ENCODE results near the gene PRR14. TPM values are rescaled to one million over a fixed set of nuclear protein-coding genes. Genes with fewer than 3 reads are reported as not detected.

Gene PRR14
- polyA plus RNA-seq, 1 of the 3 experiments (the other 2 are of a cell fraction): 13.5 TPM

DNA sequence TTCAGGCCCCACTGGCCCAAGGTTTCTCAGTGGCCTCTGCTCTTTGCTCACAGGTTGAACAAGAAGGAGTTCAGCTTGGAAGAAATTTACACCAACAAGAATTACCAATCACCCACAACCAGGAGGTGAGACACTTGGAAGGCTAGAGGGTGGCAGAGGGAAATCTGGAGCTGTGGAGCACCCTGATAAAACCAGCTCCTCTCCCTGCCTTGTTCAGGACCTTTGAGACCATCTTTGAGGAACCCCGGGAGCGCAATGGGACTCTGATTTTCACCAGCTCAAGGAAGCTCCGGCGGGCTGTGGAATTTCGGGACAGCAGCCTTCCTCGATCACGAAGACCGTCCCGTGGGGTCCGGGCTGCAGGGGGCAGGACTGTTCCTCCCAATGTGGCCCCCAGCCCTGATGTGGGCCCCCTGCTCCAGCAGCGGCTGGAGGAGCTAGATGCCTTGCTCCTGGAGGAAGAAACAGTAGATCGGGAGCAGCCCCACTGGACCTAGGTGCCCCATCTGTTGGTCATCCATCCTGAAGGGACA is 5.1 kb downstream of the PRR14 start:
- Histone ChIP-seq H3K9ac (no peak overlapping the region), H4K20me1 (ENCODE audit: insufficient read depth) (peaks cover 5% of the 10 kb centered on the region; the same call in 1 of the 2 replicates), H2AFZ (ENCODE audit: low read depth) (no peak overlapping the region), H3K4me2 (no peak overlapping the region), H3K9me3 (no peaks in the 10 kb centered on the region), H3K36me3 (replicated peaks in 1 of 2; ENCODE audit: control insufficient read depth in 1 of 2, insufficient read depth in 2 of 2, low read length in 1 of 2) (peaks cover 24 to 29% of the 10 kb centered on the region in 2 experiments), H3K4me1 (ENCODE audit: control insufficient read depth in 1 of 2, insufficient read depth in 2 of 2, low read depth in 1 of 2, low read length in 1 of 2) (peaks cover 10 to 28% of the 10 kb centered on the region in 2 experiments), H3K79me2 (ENCODE audit: insufficient read depth) (peaks cover 37% of the 10 kb centered on the region), H3K9me2 (no peaks in the 10 kb centered on the region), H3K27me3 (ENCODE audit: insufficient read depth) (no peaks in the 10 kb centered on the region), H3K4me3 (ENCODE audit: low read depth in 2 of 2, low read length in 1 of 2) (no peak overlapping the region), H3K27ac (ENCODE audit: low read depth in 2 of 2, low read length in 1 of 2) (no peak overlapping the region), H3F3A (replicated peaks; ENCODE audit: insufficient read depth) (peaks cover 18% of the 10 kb centered on the region)
- CTCF ChIA-PET: interaction anchor here (1.0 to 2.1 kb wide), 4 partner anchors 20 to 39 kb away, joined by 3 to 6 read pairs (median 5); no protein-coding TSS in a partner anchor
- no peak for DNase-seq
- POLR2A ChIA-PET: no interaction called here
- TF ChIP-seq, protein P1, sequence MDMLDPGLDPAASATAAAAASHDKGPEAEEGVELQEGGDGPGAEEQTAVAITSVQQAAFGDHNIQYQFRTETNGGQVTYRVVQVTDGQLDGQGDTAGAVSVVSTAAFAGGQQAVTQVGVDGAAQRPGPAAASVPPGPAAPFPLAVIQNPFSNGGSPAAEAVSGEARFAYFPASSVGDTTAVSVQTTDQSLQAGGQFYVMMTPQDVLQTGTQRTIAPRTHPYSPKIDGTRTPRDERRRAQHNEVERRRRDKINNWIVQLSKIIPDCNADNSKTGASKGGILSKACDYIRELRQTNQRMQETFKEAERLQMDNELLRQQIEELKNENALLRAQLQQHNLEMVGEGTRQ (IDR thresholded peaks at IDR 0.05; ENCODE audit: borderline replicate concordance, low read depth, low read length): no peak
- TF ChIP-seq, protein P2, sequence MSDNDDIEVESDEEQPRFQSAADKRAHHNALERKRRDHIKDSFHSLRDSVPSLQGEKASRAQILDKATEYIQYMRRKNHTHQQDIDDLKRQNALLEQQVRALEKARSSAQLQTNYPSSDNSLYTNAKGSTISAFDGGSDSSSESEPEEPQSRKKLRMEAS (IDR thresholded peaks at IDR 0.05; ENCODE audit: low read depth): no peak
- TF ChIP-seq NRF1 (IDR thresholded peaks at IDR 0.05; ENCODE audit: low read depth, low read length) (no peak), TCF12 (IDR thresholded peaks at IDR 0.05) (no peak), GABPA (IDR thresholded peaks at IDR 0.05; ENCODE audit: low read depth) (no peak), SMC3 (IDR thresholded peaks at IDR 0.05; ENCODE audit: low read depth, low read length) (no peak), RXRA (IDR thresholded peaks at IDR 0.05; ENCODE audit: borderline replicate concordance, low read depth) (no peak), EZH2phosphoT487 (IDR thresholded peaks at IDR 0.05; ENCODE audit: borderline replicate concordance, low read depth) (no peak)
- TF ChIP-seq, protein P3, sequence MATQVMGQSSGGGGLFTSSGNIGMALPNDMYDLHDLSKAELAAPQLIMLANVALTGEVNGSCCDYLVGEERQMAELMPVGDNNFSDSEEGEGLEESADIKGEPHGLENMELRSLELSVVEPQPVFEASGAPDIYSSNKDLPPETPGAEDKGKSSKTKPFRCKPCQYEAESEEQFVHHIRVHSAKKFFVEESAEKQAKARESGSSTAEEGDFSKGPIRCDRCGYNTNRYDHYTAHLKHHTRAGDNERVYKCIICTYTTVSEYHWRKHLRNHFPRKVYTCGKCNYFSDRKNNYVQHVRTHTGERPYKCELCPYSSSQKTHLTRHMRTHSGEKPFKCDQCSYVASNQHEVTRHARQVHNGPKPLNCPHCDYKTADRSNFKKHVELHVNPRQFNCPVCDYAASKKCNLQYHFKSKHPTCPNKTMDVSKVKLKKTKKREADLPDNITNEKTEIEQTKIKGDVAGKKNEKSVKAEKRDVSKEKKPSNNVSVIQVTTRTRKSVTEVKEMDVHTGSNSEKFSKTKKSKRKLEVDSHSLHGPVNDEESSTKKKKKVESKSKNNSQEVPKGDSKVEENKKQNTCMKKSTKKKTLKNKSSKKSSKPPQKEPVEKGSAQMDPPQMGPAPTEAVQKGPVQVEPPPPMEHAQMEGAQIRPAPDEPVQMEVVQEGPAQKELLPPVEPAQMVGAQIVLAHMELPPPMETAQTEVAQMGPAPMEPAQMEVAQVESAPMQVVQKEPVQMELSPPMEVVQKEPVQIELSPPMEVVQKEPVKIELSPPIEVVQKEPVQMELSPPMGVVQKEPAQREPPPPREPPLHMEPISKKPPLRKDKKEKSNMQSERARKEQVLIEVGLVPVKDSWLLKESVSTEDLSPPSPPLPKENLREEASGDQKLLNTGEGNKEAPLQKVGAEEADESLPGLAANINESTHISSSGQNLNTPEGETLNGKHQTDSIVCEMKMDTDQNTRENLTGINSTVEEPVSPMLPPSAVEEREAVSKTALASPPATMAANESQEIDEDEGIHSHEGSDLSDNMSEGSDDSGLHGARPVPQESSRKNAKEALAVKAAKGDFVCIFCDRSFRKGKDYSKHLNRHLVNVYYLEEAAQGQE (IDR thresholded peaks at IDR 0.05; ENCODE audit: low read depth, low read length): no peak
- WGBS (ENCODE audit: low lambda C conversion rate): 93% methylated on average over 6 of the region's 12 CpGs

DNA sequence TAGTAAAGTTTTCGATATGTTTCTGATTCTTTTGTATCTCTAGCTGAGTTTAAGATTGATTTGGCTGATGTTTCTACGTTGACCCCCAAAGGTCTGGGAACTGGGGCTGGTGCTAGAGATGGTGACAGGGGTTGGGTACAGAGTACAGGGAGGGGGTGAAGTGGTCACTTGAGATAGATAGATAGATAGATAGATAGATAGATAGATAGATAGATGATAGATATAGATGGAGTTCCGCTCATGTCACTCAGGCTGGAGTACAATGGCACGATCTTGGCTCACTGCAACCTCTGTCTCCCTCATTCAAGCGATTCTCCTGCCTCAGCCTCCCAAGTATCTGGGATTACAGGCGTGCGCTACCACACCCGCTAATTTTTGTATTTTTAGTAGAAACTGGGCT is 5.6 kb downstream of the PRR14 start:
- POLR2A ChIA-PET: no interaction called here
- H3K4me3 ChIP-seq (ENCODE audit: low read depth in 2 of 2, low read length in 1 of 2): no peak overlapping the region
- no peak overlapping the region for H3K27ac ChIP-seq (ENCODE audit: low read depth in 2 of 2, low read length in 1 of 2)
- 93% methylated on average over 8 of the region's 8 CpGs for WGBS (ENCODE audit: low lambda C conversion rate)
- H3K9me2 ChIP-seq: no peaks in the 10 kb centered on the region
- CTCF ChIA-PET: interaction anchor here (1.0 to 2.1 kb wide), 7 partner anchors 18 to 209 kb away, joined by 3 to 6 read pairs (median 4); no protein-coding TSS in a partner anchor
- no peak overlapping the region for H2AFZ ChIP-seq (ENCODE audit: low read depth)
- no peak overlapping the region for H3K9ac ChIP-seq
- TF ChIP-seq, protein P4, sequence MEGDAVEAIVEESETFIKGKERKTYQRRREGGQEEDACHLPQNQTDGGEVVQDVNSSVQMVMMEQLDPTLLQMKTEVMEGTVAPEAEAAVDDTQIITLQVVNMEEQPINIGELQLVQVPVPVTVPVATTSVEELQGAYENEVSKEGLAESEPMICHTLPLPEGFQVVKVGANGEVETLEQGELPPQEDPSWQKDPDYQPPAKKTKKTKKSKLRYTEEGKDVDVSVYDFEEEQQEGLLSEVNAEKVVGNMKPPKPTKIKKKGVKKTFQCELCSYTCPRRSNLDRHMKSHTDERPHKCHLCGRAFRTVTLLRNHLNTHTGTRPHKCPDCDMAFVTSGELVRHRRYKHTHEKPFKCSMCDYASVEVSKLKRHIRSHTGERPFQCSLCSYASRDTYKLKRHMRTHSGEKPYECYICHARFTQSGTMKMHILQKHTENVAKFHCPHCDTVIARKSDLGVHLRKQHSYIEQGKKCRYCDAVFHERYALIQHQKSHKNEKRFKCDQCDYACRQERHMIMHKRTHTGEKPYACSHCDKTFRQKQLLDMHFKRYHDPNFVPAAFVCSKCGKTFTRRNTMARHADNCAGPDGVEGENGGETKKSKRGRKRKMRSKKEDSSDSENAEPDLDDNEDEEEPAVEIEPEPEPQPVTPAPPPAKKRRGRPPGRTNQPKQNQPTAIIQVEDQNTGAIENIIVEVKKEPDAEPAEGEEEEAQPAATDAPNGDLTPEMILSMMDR (IDR thresholded peaks at IDR 0.05): no peak
- TF ChIP-seq NRF1 (IDR thresholded peaks at IDR 0.05; ENCODE audit: low read depth, low read length) (no peak), FOSL2 (IDR thresholded peaks at IDR 0.05; ENCODE audit: borderline replicate concordance, low read depth) (no peak)
- H3F3A ChIP-seq (replicated peaks; ENCODE audit: insufficient read depth): peaks cover 18% of the 10 kb centered on the region
- H3K9me3 ChIP-seq: no peaks in the 10 kb centered on the region
- H3K79me2 ChIP-seq (ENCODE audit: insufficient read depth): peaks cover 39% of the 10 kb centered on the region
- H3K4me2 ChIP-seq: no peak overlapping the region
- peaks cover 15 to 33% of the 10 kb centered on the region in 2 experiments for H3K4me1 ChIP-seq (ENCODE audit: control insufficient read depth in 1 of 2, insufficient read depth in 2 of 2, low read depth in 1 of 2, low read length in 1 of 2)
- H4K20me1 ChIP-seq (ENCODE audit: insufficient read depth): peaks cover 9% of the 10 kb centered on the region; the same call in 1 of the 2 replicates
- H3K36me3 ChIP-seq (replicated peaks in 1 of 2; ENCODE audit: control insufficient read depth in 1 of 2, insufficient read depth in 2 of 2, low read length in 1 of 2): peaks cover 30 to 34% of the 10 kb centered on the region in 2 experiments
- no peaks in the 10 kb centered on the region for H3K27me3 ChIP-seq (ENCODE audit: insufficient read depth)
- no peak for DNase-seq

Data from SK-N-SH (cell line).